Osteocyte (in vitro differentiated cells): ENCODE measurements around the gene CELSR2. TPM values are rescaled to one million over a fixed set of nuclear protein-coding genes. Genes with fewer than 3 reads are reported as not detected.
"Not testable (repeated sequence)": the region's sequence is repeated elsewhere in the genome, so short reads cannot be mapped to it uniquely, and the experiment has no call there.

Source experiments
- DNase-seq: peaks from one replicate; pipeline ENCODE4 v3.0.0; 2021; ENCODE audit warnings: mixed read lengths; ENCODE audit not compliant: unreplicated experiment; ENCODE audit errors: extremely low spot score
- H3K27ac Mint-ChIP-seq: one replicate; pipeline ENCODE4 v1.8.0; 2021; ENCODE audit warnings: mild to moderate bottlenecking, mixed read lengths; ENCODE audit not compliant: unreplicated experiment
- H3K27me3 Mint-ChIP-seq: one replicate; pipeline ENCODE4 v1.8.0; 2021; ENCODE audit warnings: mixed read lengths; ENCODE audit not compliant: unreplicated experiment
- H3K36me3 Mint-ChIP-seq: one replicate; pipeline ENCODE4 v1.8.0; 2021; ENCODE audit warnings: mixed read lengths; ENCODE audit not compliant: unreplicated experiment
- H3K4me1 Mint-ChIP-seq: one replicate; pipeline ENCODE4 v1.8.0; 2021; ENCODE audit warnings: mixed read lengths; ENCODE audit not compliant: unreplicated experiment
- H3K4me3 Mint-ChIP-seq: one replicate; pipeline ENCODE4 v1.8.0; 2021; ENCODE audit warnings: mild to moderate bottlenecking, moderate library complexity, mixed read lengths; ENCODE audit not compliant: unreplicated experiment
- H3K9me3 Mint-ChIP-seq: one replicate; pipeline ENCODE4 v1.8.0; 2021; ENCODE audit warnings: mixed read lengths; ENCODE audit not compliant: unreplicated experiment
- CTCF ChIP-seq: fragments of 200-600 bp; sonication (generic); IDR thresholded peaks from 2 replicates; pipeline ENCODE4 v1.5.0; 2021; ENCODE audit warnings: antibody characterized with exemption, mild to moderate bottlenecking, moderate library complexity
- total RNA-seq: library from RNA; stranded (reverse); gene quantifications from 2 replicates; pipeline ENCODE4 v1.2.1, GENCODE V29; 2021

Gene CELSR2
- total RNA-seq, 1 donor from 2014 or later: 10.3 TPM

- Mint-ChIP-seq H3K27ac (peak overlapping the region; percentile 94), H3K36me3 (no peaks in the 10 kb centered on the region), H3K9me3 (no peaks in the 10 kb centered on the region), H3K4me3 (peak overlapping the region; percentile 100), H3K27me3 (no peaks in the 10 kb centered on the region), H3K4me1 (peaks cover 29% of the 10 kb centered on the region)
- no peak for DNase-seq
- TF ChIP-seq CTCF: no peak
Observed at GRCh38 chr1:109282497-109282951, 33.2 kb downstream of the CELSR2 start.

- TF ChIP-seq CTCF: peak; percentile 62
- peaks cover 29% of the 10 kb centered on the region for H3K4me1 Mint-ChIP-seq
- H3K9me3 Mint-ChIP-seq: no peaks in the 10 kb centered on the region
- H3K27me3 Mint-ChIP-seq: no peaks in the 10 kb centered on the region
- DNase-seq: peak; percentile 98
- no peaks in the 10 kb centered on the region for H3K36me3 Mint-ChIP-seq
- peak within 1 kb of the TSS; percentile 100 for H3K4me3 Mint-ChIP-seq
- peak within 1 kb of the TSS; percentile 94 for H3K27ac Mint-ChIP-seq
Observed at GRCh38 chr1:109282952-109283747, 33.8 kb downstream of the CELSR2 start, which contains the start of gene PSRC1. Gene PSRC1 (minus strand): TSS chr1:109283145.

DNA sequence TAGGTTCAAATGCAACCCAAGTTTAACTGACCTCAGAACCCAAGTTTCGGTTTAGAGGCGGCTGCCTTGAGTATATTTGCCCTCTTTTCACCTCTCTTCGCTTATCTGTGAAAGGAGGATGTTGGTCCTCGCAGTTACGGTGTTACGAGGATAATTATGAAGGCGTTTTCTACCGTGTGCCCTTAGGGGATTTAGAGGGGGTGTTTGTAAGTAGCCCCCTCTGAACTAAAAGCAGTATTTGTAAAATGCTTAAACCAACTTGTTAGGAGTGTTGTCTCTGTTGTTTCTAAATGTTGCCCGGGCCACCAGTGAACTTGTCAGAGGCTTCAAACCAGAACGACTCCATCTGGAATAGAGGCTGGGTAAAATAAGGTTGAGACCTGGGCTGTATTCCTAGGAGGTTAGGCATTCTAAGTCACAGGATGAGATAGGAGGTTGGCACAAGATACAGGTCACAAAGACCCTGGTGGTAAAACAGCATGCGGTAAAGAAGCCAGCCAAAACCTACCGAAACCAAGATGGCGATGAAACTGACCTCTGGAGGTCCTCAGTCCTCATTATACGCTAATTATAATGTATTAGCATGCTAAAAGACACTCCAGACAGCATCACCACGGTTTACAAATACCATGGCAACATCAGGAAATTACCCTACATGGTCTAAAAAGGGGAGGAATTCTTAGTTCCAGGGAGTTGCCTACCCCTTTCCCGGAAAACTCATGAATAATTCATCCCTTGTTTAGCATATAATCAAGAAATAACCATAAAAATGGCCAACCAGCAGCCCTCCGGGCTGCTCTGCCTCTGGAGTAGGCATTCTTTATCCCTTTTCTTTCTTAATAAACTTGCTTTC is 34.6 kb downstream of the CELSR2 start:
- no peak for DNase-seq
- Mint-ChIP-seq H3K4me3 (peak overlapping the region; percentile 100), H3K9me3 (no peaks in the 10 kb centered on the region), H3K36me3 (no peaks in the 10 kb centered on the region), H3K4me1 (peaks cover 29% of the 10 kb centered on the region), H3K27ac (peak overlapping the region; percentile 94), H3K27me3 (no peaks in the 10 kb centered on the region)
- no peak for TF ChIP-seq CTCF

- not testable (repeated sequence) for H3K4me3 Mint-ChIP-seq, DNase-seq, H3K36me3 Mint-ChIP-seq, H3K27me3 Mint-ChIP-seq, H3K9me3 Mint-ChIP-seq, H3K27ac Mint-ChIP-seq
- H3K4me1 Mint-ChIP-seq: peaks cover 21% of the 10 kb centered on the region
Observed at GRCh38 chr1:109286762-109287161, 37.4 kb downstream of the CELSR2 start.

DNA sequence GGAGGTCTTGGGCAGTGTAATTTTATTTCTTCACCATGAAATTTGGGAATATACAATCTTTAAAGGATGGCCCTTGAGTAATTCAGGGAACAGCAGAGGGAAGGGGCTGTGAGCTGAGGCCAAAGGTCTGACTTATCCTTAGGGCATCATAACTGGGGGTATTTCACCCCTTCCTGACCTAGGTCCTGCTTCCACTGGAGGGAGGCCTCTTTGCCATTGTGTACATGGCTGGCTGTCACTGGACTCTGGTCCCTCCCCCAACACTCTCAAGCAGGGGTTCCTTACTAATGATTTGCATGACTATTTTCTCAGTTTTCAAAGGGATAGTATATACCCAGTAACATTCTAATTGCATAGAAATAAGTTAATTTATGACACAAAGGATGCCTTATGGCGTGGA is 40.8 kb downstream of the CELSR2 start:
- H3K36me3 Mint-ChIP-seq: no peaks in the 10 kb centered on the region
- no peak overlapping the region for H3K27ac Mint-ChIP-seq
- no peak for DNase-seq
- TF ChIP-seq CTCF: no peak
- H3K4me1 Mint-ChIP-seq: no peaks in the 10 kb centered on the region
- peaks cover 2% of the 10 kb centered on the region for H3K27me3 Mint-ChIP-seq
- no peaks in the 10 kb centered on the region for H3K9me3 Mint-ChIP-seq
- H3K4me3 Mint-ChIP-seq: no peak overlapping the region
